Measurements from ENCODE around the gene C20orf202.
"Not testable (repeated sequence)": the region's sequence is repeated elsewhere in the genome, so short reads cannot be mapped to it uniquely, and the experiment has no call there.

The C20orf202 gene

DNA sequence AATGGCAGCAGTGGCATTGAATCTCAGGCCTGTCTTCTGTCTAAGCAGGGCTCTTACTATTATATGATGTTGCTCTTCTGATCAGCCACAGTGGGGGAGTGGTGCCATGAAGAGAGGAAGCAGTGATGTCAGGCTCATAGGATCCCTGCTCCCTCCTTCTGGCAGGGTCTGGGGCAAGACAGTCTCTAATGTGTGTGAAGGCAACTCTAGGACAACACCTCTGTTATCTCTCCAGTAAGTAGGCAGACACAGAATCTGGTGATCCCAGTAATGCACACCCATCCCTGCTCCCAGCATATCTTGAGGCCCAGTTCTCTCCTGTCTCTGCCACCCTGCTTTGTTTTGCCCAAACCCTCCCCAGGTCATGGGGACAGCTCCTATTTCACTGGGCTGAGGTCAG, 8.8 kb downstream of the C20orf202 start:
- DNase-seq = no peak

DNA sequence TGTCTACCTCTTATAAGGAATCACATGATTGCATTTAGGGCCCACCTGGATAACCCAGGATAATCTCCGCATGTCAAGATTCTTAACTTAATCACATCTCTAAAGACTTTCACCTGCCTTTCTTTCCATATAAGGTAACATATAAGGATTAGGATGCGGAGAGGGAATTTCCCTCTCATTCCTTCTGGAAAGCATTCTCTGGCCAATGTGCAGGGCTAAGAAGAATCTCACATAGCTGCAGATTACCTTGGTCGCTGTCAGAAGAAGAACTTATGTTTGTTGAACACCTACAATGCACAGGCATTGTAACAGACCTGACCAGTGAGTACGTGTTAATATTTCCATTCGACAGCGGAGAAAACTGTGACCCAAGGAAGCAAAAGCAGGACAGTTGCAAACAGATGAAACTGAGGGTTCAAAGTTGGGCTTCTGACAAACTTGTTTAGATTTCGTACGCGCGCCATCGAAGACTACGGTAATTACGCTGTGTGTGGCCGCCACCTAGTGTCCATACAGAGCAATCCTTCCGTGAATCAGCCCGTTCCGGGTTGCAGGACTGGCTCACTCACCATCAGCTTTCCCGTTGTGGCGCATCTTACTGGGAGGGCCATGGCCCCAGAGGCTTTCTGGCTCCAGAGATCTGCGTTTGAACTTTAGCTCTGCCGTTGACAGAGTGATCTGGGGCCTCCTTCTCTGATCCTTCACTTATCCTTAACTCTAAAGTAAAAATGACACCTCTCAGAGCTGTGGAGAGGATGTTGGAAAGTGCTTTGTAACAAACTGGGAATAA, 9.5 kb downstream of the C20orf202 start:
- DNase-seq = peak; percentile 41 to 79

DNA sequence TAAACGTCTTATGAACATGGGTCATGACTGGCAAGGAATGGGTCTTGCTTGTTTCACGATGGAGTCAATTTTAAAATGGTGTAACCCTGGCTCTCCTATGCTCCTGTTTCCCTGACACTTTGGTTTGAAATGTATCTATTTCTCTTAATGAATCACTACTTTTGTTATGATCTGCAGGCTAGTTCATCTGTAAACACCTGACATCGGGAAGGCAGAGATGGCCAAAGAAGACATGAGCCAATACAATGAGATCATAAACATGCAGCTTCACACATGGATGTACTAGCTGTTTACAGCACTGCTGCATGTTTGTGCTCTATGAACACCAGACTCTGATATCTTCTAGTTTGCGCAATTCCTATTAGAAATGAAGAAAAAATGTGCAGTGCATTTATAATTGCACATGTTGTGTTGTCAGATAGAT, 11.6 kb downstream of the C20orf202 start:
- DNase-seq = no peak

DNA sequence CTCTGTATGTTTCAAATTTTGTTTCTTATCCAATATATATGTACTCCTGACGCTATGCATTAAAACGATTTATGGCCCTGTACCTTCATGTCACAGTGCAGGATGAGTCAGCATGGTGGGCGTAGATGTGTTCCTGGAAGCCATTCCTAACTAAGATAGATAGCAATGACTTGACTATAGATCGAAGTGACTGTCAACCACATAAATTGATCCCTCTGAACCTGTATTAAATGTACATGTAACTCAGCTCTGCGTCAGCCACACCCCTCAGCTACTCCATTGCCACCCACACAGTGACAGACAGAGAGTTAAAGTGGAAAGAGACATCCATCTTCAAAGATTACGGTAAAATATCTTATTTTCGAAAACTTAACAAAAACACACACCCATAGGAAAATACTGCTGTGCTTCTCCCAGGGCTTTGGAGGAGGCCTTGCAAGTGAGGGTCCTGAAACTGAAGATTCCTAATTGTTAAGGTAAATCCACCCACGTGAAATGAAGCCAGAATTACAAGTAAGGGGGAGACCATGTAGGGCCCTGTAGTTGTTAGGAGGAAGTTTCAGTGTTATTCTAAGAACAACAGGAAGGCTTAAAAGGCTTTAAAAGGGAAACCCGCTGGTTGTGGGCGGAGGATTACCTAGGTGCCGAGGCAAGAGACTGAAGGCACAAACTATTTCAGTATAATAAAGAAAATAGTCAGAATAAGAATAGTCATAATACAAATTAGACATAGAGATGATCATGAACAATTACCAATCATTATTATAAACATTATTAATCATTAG, 12.3 kb downstream of the C20orf202 start:
- DNase-seq = no peak

DNA sequence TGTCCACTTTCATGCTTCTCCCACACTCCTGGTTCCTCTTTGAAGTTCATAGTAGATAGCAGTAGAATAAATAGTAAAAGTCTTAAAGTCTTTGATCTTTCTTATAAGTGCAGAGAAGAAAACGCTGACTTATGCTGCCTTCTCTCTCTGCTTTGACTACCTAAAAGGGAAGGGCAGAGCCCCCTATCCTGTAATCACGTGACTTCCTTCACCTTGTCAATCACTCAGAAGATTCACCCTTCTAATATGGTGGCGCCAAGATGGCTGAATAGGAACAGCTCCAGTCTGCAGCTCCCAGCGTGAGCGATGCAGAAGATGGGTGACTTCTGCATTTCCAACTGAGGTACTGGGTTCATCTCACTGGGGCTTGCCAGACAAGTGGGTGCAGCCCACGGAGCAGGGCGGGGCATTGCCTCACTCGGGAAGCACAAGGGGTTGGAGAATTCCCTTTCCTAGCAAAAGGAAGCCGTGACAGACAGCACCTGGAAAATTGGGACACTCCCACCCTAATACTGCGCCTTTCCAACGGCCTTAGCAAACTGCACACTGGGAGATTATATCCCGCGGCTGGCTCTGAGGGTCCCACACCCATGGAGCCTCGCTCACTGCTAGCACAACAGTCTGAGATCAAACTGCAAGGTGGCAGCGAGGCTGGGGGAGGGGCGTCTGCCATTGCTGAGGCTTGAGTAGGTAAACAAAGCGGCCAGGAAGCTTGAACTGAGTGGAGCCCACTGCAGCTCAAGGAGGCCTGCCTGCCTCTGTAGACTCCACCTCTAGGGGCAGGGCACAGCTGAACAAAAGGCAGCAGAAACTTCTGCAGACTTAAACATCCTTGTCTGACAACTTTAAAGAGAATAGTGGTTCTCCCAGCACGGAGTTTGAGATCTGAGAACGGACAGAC, 13.5 kb downstream of the C20orf202 start:
- not testable (repeated sequence) for DNase-seq

DNA sequence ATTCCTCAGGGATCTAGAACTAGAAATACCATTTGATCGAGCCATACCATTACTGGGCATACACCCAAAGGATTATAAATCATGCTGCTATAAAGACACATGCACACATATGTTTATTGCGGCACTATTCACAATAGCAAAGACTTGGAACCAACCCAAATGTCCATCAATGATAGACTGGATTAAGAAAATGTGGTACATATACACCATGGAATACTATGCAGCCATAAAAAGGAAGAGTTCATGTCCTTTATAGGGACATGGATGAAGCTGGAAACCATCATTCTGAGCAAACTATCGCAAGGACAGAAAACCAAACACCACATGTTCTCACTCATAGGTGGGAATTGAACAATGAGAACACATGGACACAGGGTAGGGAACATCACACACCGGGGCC, 19.5 kb downstream of the C20orf202 start:
- DNase-seq = not testable (repeated sequence)

DNA sequence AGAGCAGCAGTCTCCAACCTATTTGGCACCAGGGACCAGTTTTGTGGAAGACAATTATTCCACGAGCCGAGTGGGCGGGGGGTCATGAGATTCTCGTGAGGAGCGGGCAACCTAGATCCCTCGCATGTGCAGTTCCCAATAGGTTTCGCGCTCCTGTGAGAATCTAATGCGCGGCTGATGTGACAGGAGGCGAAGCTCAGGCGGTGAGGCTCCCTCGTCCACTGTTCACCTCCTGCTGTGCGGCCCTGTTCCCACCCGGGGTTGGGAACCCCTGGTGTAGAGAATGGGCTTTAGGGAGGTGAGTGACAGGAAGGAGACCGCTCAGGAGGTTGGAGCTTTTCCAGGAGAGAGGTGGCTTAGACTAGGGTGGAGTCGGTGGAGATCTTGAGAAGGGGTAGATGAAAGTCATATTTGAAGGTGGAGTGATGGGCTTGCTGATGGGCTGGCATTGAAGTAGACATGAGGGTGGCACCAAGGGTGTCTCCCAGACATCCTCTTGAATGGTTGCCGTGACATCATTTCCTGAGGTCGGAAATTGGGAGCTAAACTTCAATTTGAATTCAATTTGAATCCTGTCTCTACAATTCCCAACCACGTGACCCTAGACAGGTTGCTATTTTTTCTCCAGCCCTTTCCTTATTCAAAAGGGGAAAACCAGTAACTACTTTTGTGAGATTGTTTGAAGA, 21.1 kb downstream of the C20orf202 start:
- DNase-seq = no peak

DNA sequence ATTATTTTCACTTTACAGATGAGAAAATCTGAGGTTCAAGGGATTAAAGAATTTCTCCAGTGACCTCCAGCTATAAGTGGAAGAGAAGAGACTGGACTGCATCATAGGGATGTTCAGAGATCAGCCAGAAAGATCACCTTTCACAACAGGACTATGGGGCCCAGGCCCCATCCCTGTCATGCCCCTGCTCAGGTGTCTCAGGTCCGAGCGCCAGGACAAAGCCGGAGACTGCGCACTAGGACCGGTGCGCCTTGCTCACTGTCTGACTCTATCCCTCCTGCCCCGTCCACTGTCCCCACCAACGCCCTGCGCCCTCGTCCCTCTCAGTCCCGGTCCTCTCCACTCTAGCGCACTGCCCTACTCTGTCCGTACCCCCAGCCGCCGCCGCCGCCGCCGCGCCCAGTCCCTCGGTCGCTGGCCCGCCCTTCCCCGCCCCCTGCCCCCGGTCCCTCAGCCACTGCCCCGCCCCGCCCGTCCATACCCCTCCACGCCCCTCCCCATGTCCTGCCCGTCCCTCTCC, 22.1 kb downstream of the C20orf202 start:
- DNase-seq = peak; percentile 70 to 85

DNA sequence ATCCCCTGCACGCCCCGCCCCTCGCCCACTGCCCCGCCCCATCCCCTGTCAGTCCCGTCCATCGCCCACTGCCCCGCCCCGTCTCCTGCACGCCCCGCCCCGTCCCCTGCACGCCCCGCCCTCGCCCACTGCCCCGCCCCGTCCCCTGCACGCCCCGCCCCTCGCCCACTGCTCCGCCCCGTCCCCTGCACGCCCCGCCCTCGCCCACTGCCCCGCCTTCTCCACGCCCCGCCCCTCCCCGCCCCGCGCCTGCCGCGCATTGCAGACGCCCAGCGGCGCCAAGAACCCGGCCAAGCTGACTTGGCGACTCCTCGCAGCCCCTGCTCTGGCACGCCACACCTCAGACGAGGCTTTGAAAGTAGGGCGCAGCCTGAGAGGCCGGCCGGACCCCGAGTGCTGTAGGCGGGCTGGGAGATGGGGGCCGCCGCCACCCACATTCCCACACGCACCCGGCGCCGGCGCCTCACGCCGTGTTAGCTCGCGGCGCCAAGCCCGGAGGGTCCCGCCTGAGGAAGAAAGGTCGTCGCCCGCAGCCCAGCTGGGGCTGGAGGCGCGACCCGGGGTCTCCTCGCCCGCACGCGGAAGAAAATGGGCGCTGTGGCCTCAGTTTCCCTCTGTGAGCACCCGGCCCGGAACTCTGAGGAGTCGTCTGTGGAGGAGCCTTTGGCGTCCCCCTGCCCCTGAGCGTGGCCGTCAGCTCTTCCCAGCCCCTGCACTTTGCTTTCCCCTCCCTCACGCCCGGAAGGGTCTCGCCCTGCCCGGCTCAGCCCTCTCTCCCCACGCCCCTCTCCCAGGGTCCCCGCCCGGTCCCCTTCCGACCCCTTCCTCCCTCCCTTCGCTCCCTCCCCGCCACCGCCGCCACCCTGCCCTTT, 22.8 kb downstream of the C20orf202 start, which contains the start of gene RAD21L1:
RAD21L1 (plus strand) TSS at position 262 of the 872 bp plus-strand sequence. CDS start 2,410 bp downstream, outside the sequence.
- peak in 1 of 2 experiments; percentile 43 for DNase-seq

DNA sequence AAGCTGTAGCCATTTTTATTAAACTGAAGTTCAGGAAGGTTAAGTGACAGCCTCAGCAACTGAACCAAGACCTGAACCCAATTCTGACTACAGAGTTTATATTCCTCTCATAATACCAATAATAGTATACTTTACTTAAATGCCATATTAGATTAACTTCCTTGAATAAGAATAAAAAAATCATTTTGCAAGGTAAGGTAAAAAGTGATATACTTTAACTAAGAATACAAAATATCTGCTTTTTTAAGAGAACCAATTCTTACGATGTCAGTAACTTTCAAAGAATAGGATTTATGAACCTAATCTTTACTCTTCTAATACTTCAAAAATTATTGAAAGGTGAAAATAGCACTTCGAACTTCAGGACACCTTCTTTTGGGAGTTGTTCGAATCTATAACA, 26.3 kb downstream of the C20orf202 start:
- DNase-seq = no peak

DNA sequence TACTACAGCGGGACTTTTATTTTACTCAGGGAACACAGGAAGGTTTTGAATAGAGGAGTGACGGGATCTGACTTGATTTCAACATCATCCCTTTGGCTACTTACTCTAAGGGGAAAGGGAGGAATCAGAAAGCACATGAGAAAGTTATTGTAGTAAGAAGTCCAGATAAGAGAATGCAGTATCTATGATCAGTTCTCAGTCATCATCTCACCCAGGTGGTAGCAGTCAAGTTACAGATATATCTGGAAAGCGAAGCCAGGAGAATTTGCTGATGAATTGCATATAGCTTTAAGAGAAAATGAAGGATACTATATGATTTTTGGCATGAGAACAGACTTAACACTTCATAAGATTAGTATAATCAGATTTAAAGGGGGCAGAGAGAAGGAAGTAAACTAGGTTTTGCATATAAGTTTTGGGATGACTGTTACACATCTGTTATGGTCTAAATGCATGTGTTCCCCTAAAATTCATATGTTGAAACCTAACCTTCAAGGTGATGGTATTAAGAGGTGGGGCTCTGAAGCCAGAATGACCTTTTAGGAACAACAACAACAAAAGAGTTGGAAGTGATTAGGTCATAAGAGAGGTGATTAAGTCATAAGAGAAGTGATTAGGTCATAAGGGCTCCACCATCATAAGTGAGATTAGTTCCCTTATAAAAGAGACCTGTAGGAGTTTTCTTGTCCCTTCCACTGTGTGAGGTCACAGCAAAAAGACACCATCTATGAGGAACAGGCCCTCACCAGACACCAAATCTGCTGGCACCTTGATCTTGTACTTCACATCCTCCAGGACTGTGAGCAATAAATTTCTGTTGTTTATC, 29.2 kb downstream of the C20orf202 start:
- no peak for DNase-seq

DNA sequence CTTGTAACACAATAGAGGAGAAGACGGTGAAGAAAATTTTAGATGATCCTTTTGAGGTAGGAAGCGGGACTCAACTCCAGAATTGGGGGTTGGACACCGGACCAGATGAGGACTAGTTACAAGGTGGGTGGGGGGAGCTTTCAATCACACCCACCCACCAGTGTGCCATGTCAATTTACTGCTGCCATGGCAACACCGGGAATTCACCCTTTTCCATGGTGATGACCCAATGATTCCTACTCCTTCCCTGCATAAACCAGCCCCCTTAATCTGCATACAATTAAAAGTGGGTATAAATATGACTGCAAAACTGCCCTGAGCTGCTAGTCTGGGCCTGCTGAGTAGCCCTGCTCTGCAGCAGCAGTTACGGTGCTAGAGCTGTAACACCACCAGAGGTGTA, 37.3 kb downstream of the C20orf202 start:
- DNase-seq = no peak

DNA sequence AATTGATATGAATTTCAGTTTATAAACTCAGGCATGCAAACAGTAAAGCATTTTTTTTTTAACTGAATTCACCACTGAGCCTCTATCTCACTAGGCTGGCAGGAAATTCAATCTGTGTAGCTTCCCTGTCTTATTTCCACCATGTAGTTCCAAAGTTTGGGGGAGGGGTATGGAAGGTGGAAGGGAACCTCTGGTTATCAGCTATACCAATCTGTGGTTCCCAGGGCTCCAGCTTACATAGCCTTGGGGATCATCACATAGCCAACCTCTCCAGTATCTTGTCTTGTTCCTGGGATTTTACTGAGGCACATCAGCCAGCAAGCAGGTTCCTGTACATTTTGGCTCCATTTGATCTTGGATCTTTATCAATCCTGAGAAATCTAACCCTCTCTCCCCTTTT, 38.2 kb downstream of the C20orf202 start:
- no peak for DNase-seq

DNA sequence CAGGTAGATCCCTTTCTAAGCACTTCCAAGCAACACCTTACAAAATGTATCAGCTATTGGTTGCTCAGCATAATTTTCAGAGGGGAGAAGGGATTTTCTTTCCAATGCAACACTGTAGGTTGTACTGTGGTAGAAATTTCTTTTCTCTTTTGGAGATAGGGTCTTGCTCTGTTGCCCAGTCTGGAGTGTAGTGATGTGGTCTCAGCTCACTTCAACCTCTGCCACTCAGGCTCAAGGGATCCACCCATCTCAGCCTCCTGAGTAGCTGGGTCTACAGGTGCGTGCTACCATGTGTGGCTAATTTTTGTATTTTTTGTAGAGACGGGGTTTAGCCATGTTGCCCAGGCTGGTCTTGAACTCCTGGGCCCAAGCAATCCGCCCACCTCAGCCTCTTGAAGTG, 38.8 kb downstream of the C20orf202 start:
- DNase-seq = no peak

DNA sequence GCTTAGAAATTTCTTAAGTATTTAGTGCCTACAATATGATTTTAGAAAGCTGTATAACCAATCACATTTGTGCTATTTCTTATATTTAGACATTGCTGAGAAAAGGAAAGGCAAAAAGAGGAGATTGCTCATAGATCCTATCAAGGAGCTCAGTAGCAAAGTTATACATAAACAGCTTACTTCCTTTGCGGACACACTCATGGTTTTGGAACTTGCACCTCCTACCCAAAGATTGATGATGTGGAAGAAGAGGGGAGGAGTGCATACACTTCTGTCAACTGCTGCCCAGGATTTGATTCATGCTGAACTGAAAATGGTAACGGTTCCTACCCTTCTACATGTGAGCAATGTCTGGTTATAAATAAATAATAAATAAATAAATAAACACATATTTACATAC, 39.3 kb downstream of the C20orf202 start:
- peak in 1 of 2 experiments; percentile 39 for DNase-seq

DNA sequence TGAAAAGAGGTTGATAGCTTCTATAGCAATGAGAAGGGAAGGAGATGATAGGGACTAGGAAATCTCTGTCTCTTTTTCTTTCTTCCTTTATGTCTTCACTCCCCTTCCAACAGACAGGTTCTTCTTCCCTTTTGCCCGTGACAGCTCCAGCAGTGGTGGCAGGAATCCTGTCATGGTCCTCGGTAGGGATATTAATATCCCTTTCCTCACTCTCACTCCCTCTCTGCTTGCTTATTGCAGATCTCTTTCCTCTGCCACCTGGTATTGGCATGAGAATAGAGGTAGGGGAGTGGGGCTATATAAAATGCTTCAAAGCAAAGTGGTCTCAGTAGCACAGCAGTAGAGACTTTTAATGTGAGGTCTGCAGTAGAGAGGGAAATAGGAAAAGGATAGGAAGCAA, 42.3 kb downstream of the C20orf202 start:
- no peak for DNase-seq

DNA sequence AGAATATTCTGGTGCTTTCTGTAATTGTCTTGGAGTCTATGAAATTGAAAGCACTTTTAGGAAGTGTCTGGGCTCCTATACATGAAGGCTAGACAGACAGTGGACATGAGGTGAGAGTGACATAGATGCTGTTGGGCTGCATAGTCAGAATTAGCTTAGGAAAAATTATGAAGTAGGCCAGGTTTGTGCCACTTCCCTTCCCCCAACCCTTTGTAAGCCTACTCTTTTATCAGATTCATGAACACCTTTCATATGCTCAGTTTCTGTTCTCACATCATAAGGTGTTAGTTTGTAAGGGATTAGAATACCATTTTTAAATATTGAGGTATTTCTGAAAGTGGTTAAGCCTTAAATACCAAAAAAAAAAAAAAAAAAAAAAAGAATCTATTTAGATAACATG, 44.4 kb downstream of the C20orf202 start:
- no peak for DNase-seq

DNA sequence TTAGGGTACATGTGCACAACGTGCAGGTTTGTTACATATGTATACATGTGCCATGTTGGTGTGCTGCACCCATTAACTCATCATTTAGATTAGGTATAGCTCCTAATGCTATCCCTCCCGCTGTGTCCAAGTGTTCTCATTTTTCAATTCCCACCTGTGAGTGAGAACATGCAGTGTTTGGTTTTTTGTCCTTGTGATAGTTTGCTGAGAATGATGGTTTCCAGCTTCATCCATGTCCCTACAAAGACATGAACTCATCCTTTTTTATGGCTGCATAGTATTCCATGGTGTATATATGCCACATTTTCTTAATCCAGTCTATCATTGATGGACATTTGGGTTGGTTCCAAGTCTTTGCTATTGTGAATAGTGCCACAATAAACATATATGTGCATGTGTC, 47.0 kb downstream of the C20orf202 start:
- DNase-seq = not testable (repeated sequence)

DNA sequence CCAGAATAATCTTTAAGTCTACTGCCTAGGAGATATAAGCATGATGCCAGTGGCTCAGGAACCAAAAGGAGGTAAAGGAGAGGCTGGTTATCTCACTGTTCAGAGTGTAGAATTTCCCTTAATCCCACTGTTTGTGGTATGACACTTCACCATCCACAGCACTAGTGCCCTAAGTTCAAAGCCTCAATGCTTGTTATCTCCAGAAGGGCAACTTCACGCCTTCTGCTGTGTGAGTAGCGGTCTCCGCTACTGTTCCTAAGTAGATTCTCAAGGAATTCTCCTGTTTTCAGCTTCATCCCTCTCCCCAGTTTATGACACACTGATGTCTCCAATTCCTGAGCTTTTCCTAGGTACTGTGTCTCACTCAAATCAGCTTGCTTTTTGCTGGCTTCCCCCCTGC, 49.2 kb downstream of the C20orf202 start:
- DNase-seq = no peak

DNA sequence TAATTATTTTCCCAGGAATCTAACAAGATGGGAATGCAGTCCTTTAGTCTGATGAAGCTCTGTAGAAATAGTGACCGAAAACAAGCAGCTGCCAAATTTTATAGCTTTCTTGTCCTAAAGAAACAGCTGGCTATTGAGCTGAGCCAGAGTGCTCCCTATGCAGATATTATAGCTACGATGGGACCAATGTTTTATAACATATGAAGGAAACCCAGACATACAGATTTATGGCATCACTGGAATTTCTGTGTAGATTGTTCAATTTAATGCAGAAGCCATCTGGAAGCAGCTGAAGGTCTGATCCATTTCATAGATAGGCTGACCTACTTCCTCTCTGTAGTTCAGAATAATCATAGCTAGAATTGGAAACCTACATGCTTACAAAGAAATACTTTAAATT, 51.0 kb downstream of the C20orf202 start:
- no peak for DNase-seq

All from SW 1271 (cell line).